Stomach (tissue), 9 donors: ENCODE measurements around the gene LCN10. TPM values are rescaled to one million over a fixed set of nuclear protein-coding genes. Genes with fewer than 3 reads are reported as not detected.

Experiments used
- DNase-seq, 2 donors: peaks; one replicate each; pipeline versions ENCODE4 v3.0.0 to v3.0.0-alpha.2; 2013 to 2019
- H3K27ac ChIP-seq, 5 donors: fragments of 200-600 bp in 4 of 5; sonication (generic) in 4 of 5; one replicate each; pipeline ENCODE4 v1.5.1; 2013 to 2019; ENCODE audit warnings: mild to moderate bottlenecking in 1 of 5, moderate library complexity in 1 of 5
- H3K27me3 ChIP-seq, 3 donors: fragments of 200-600 bp; sonication (generic); one replicate each; pipeline ENCODE4 v1.5.1; 2017 to 2019; ENCODE audit warnings: mixed run types in 1 of 3
- H3K36me3 ChIP-seq, 4 donors: fragments of 200-600 bp; sonication (generic); 1 replicate in 3 of 4; 2 replicates in 1 of 4; pipeline ENCODE4 v1.5.1; 2016 to 2019
- H3K4me1 ChIP-seq, 4 donors: fragments of 200-600 bp; sonication (generic); one replicate each; pipeline ENCODE4 v1.5.1; 2016 to 2019
- H3K4me3 ChIP-seq, 4 donors: fragments of 200-600 bp; sonication (generic) in 3 of 4; one replicate each; pipeline ENCODE4 v1.5.1; 2016 to 2019; ENCODE audit warnings: mild to moderate bottlenecking in 1 of 4
- H3K9me3 ChIP-seq, 4 donors: fragments of 200-600 bp; sonication (generic); one replicate each; pipeline ENCODE4 v1.5.1; 2016 to 2019
- CTCF ChIP-seq, 7 experiments: fragments of 450-650 bp in 4 of 7; fragments of 200-600 bp in 3 of 7; sonication (generic) in 3 of 7; IDR thresholded peaks; one replicate each; pipeline ENCODE4 v1.5.1; 2016 to 2019; ENCODE audit warnings: antibody characterized with exemption in 7 of 7, control low read depth in 2 of 7, mild to moderate bottlenecking in 1 of 7
- EP300 ChIP-seq: sonication (generic); formaldehyde crosslinking; IDR thresholded peaks from one replicate; pipeline ENCODE4 v1.6.1; 2017; ENCODE audit warnings: antibody characterized with exemption
- POLR2A ChIP-seq, 4 donors: fragments of 450-650 bp; IDR thresholded peaks; one replicate each; pipeline ENCODE4 v1.6.1; 2016; ENCODE audit warnings: antibody characterized with exemption in 4 of 4, control low read depth in 2 of 4, mild to moderate bottlenecking in 1 of 4, moderate library complexity in 1 of 4
- POLR2AphosphoS5 ChIP-seq, 3 donors: sonication (generic); formaldehyde crosslinking; IDR thresholded peaks; one replicate each; pipeline ENCODE4 v1.6.1; 2016; ENCODE audit warnings: antibody characterized with exemption in 3 of 3
- WGBS, 5 donors: extraction: QIAGEN DNeasy Blood & Tissue Kit in 3 of 5; methylation state at CpG; one replicate each; pipeline versions ENCODE4 v1.1.5 to v1.1.7; 2013 to 2018; 5-methylcytosine and 5-hydroxymethylcytosine counted together
- intact Hi-C: fragments of 100-400 bp; cut with DNase I; formaldehyde crosslinking; loops from one replicate; pipeline ENCODE4 v1.15.1; 2023; ENCODE audit warnings: low total_unique reads
- polyA plus RNA-seq, 3 donors: library from polyadenylated mRNA; stranded (reverse); fragments of 200-250 nt; gene quantifications; one replicate each; pipeline ENCODE4 v1.2.3, GENCODE V29; 2013
- total RNA-seq, 5 donors: library from RNA; depleted of rRNA; stranded (reverse); fragments of >200 nt; gene quantifications; one replicate each; pipeline versions ENCODE4 v1.1.0 to v1.2.3, GENCODE V29; 2014 to 2016
- donor health status: healthy with polysubstance abuse.
- donor health status: Bipolar disorder and iron deficiency.
- donor health status: healthy.

The LCN10 gene
- total and polyA plus RNA-seq, 8 donors: 0.58 to 25.5 (median 8.5) TPM

GRCh38 chr9:136748666-136749611, 6.2 kb upstream of the LCN10 start:
- 63 to 80% (median 70%) methylated on average over 13 to 21 of the region's 21 CpGs for WGBS, 5 donors
- Histone ChIP-seq H3K4me3 (no peak overlapping the region), H3K27ac (peak overlapping the region in 3 of 5 donors; percentile 8 to 46 (median 23)), H3K27me3 (peaks cover 0 to 19% (median 0%) of the 10 kb centered on the region in 3 donors), H3K4me1 (peaks cover 0 to 15% (median 0%) of the 10 kb centered on the region in 4 donors), H3K9me3 (peaks cover 0 to 16% (median 9%) of the 10 kb centered on the region in 4 donors), H3K36me3 (no peaks in the 10 kb centered on the region)
- intact Hi-C loops: no loop called here
- no peak for TF ChIP-seq POLR2AphosphoS5 (IDR thresholded peaks at IDR 0.05)
- TF ChIP-seq POLR2A (IDR thresholded peaks at IDR 0.05): no peak
- no peak for TF ChIP-seq CTCF (IDR thresholded peaks at IDR 0.05)
- no peak for TF ChIP-seq EP300
- DNase-seq: peak in 1 of 2 donors; percentile 64

GRCh38 chr9:136748201-136748600, 5.5 kb upstream of the LCN10 start, which contains the start of gene LCN6:
TSS of gene LCN6 (minus strand) at chr9:136748525. CDS start at chr9:136748483, 42 bp downstream.
- Histone ChIP-seq H3K9me3 (peaks cover 0 to 13% (median 9%) of the 10 kb centered on the region in 4 donors), H3K4me3 (no peak within 1 kb of the TSS), H3K27me3 (peaks cover 0 to 26% (median 7%) of the 10 kb centered on the region in 3 donors), H3K27ac (peak within 1 kb of the TSS in 3 of 5 donors; percentile 8 to 46 (median 23)), H3K36me3 (no peaks in the 10 kb centered on the region), H3K4me1 (peaks cover 0 to 15% (median 3%) of the 10 kb centered on the region in 4 donors)
- DNase-seq: no peak
- TF ChIP-seq CTCF (IDR thresholded peaks at IDR 0.05): no peak
- TF ChIP-seq POLR2A (IDR thresholded peaks at IDR 0.05): no peak
- TF ChIP-seq EP300: no peak
- no peak for TF ChIP-seq POLR2AphosphoS5 (IDR thresholded peaks at IDR 0.05)
- intact Hi-C loops: no loop called here
- 45 to 77% (median 74%) methylated on average over 7 to 8 of the region's 8 CpGs for WGBS, 5 donors

- Histone ChIP-seq H3K4me1 (peaks cover 3 to 23% (median 11%) of the 10 kb centered on the region in 4 donors), H3K36me3 (no peaks in the 10 kb centered on the region), H3K27me3 (peaks cover 2 to 34% (median 15%) of the 10 kb centered on the region in 3 donors), H3K4me3 (no peak overlapping the region), H3K9me3 (peaks cover 0 to 13% (median 7%) of the 10 kb centered on the region in 4 donors), H3K27ac (no peak overlapping the region)
- DNase-seq: no peak
- WGBS, 5 donors: 86 to 91% (median 88%) methylated on average over 21 to 22 of the region's 22 CpGs
- no peak for TF ChIP-seq POLR2A (IDR thresholded peaks at IDR 0.05)
- no peak for TF ChIP-seq EP300
- no peak for TF ChIP-seq CTCF (IDR thresholded peaks at IDR 0.05)
- no peak for TF ChIP-seq POLR2AphosphoS5 (IDR thresholded peaks at IDR 0.05)
- intact Hi-C loops: no loop called here
These were observed 4.7 kb upstream of the LCN10 start for GRCh38 chr9:136747161-136748060.

GRCh38 chr9:136746621-136747020, 3.9 kb upstream of the LCN10 start:
- intact Hi-C loops: no loop called here
- Histone ChIP-seq H3K9me3 (peaks cover 0 to 5% (median 5%) of the 10 kb centered on the region in 4 donors), H3K27me3 (peaks cover 3 to 42% (median 22%) of the 10 kb centered on the region in 3 donors), H3K36me3 (no peaks in the 10 kb centered on the region), H3K27ac (no peak overlapping the region), H3K4me3 (no peak overlapping the region), H3K4me1 (peaks cover 11 to 31% (median 19%) of the 10 kb centered on the region in 4 donors)
- 88 to 94% (median 92%) methylated on average over 3 to 18 of the region's 18 CpGs for WGBS, 5 donors
- TF ChIP-seq EP300 (no peak), CTCF (IDR thresholded peaks at IDR 0.05) (no peak), POLR2A (IDR thresholded peaks at IDR 0.05) (no peak), POLR2AphosphoS5 (IDR thresholded peaks at IDR 0.05) (no peak)
- DNase-seq: no peak
